WTC11 (cell line): ENCODE results near the gene ZEB2.

Experiments used
- SMAD3 ChIP-seq: sonication (generic); formaldehyde crosslinking; IDR thresholded peaks from 2 replicates; pipeline ENCODE4 v1.8.0; 2022; ENCODE audit warnings: missing genetic modification reagents, mild to moderate bottlenecking, borderline replicate concordance
- SP1 ChIP-seq: sonication (generic); formaldehyde crosslinking; conservative IDR thresholded peaks from 2 replicates; pipeline ENCODE4 v1.8.1; 2022; ENCODE audit warnings: missing genetic modification reagents
- TCF7 ChIP-seq: sonication (generic); formaldehyde crosslinking; IDR thresholded peaks from 2 replicates; pipeline ENCODE4 v1.8.0; 2022; ENCODE audit warnings: mild to moderate bottlenecking, low read depth, missing genetic modification reagents, moderate library complexity
- TF ChIP-seq, protein P1 (sequence below): sonication (generic); formaldehyde crosslinking; IDR thresholded peaks from 2 replicates; pipeline ENCODE4 v1.8.1; 2023; ENCODE audit warnings: mild to moderate bottlenecking, moderate library complexity, missing genetic modification reagents
- TF ChIP-seq, protein P2 (sequence below): fragments of 200-600 bp; IDR thresholded peaks from 2 replicates; pipeline ENCODE4 v1.8.0; 2022; ENCODE audit warnings: antibody characterized with exemption
- TF ChIP-seq, protein P3 (sequence below): sonication (generic); formaldehyde crosslinking; conservative IDR thresholded peaks from 2 replicates; pipeline ENCODE4 v1.8.1; 2022; ENCODE audit warnings: mild to moderate bottlenecking, missing genetic modification reagents

DNA sequence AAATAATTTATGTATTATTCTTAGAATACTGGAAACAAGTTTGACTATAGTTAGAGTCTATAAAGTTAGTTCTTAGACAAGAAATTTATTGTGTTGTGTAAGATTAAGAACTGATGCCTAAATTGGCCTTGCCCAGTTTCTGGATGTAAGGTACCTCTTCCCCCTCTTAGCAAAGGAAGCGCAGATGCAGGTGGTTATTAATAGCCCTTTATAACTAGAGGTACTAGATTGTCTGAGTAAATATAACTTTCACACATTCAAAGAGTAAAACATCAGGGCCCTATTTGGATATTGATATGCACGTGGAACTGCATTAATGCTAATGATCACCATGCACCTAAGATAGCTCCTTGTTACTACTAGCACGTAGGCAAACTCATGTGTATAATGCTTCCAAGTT, 100.7 kb downstream of the ZEB2 start:
- TF ChIP-seq SP1 (CRISPR knock-in tag) (no peak), TCF7 (CRISPR knock-in tag) (no peak), SMAD3 (CRISPR knock-in tag) (no peak)
- TF ChIP-seq, protein P1, sequence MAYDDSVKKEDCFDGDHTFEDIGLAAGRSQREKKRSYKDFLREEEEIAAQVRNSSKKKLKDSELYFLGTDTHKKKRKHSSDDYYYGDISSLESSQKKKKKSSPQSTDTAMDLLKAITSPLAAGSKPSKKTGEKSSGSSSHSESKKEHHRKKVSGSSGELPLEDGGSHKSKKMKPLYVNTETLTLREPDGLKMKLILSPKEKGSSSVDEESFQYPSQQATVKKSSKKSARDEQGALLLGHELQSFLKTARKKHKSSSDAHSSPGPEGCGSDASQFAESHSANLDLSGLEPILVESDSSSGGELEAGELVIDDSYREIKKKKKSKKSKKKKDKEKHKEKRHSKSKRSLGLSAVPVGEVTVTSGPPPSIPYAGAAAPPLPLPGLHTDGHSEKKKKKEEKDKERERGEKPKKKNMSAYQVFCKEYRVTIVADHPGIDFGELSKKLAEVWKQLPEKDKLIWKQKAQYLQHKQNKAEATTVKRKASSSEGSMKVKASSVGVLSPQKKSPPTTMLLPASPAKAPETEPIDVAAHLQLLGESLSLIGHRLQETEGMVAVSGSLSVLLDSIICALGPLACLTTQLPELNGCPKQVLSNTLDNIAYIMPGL, result no peak
- TF ChIP-seq, protein P2, sequence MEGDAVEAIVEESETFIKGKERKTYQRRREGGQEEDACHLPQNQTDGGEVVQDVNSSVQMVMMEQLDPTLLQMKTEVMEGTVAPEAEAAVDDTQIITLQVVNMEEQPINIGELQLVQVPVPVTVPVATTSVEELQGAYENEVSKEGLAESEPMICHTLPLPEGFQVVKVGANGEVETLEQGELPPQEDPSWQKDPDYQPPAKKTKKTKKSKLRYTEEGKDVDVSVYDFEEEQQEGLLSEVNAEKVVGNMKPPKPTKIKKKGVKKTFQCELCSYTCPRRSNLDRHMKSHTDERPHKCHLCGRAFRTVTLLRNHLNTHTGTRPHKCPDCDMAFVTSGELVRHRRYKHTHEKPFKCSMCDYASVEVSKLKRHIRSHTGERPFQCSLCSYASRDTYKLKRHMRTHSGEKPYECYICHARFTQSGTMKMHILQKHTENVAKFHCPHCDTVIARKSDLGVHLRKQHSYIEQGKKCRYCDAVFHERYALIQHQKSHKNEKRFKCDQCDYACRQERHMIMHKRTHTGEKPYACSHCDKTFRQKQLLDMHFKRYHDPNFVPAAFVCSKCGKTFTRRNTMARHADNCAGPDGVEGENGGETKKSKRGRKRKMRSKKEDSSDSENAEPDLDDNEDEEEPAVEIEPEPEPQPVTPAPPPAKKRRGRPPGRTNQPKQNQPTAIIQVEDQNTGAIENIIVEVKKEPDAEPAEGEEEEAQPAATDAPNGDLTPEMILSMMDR, result no peak
- TF ChIP-seq, protein P3, sequence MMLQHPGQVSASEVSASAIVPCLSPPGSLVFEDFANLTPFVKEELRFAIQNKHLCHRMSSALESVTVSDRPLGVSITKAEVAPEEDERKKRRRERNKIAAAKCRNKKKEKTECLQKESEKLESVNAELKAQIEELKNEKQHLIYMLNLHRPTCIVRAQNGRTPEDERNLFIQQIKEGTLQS (CRISPR knock-in tag), result no peak
